Prostate gland (tissue), 2 donors: Measurements from ENCODE around the gene NCKIPSD. TPM values are rescaled to one million over a fixed set of nuclear protein-coding genes. Genes with fewer than 3 reads are reported as not detected.

ENCODE experiments used
- DNase-seq: peaks from one replicate; pipeline ENCODE4 v3.0.0-alpha.2; 2019; ENCODE audit warnings: low spot score
- H3K27ac ChIP-seq, 2 donors: fragments of 200-600 bp; sonication (generic); 2 replicates each; pipeline ENCODE4 v1.5.1; 2017 to 2019
- H3K27me3 ChIP-seq: fragments of 200-600 bp; sonication (generic); replicated peaks from 2 replicates; pipeline ENCODE4 v1.5.1; 2019; ENCODE audit not compliant: insufficient read depth
- H3K36me3 ChIP-seq, 2 donors: fragments of 200-600 bp; sonication (generic); 1 replicate in 1 of 2; 2 replicates in 1 of 2; pipeline versions ENCODE4 v1.5.1 to v1.8.1; 2017 to 2019
- H3K4me1 ChIP-seq: fragments of 200-600 bp; sonication (generic); replicated peaks from 2 replicates; pipeline ENCODE4 v1.5.1; 2019
- H3K4me3 ChIP-seq, 2 donors: fragments of 200-600 bp; sonication (generic); 2 replicates each; pipeline ENCODE4 v1.5.1; 2017 to 2019
- H3K9me3 ChIP-seq: fragments of 200-600 bp; sonication (generic); 2 replicates; pipeline ENCODE4 v1.5.1; 2017
- CTCF ChIP-seq, 4 experiments: fragments of 200-600 bp in 2 of 4; fragments of 450-650 bp in 2 of 4; sonication (generic) in 2 of 4; IDR thresholded peaks; 1 replicate in 3 of 4; 2 replicates in 1 of 4; pipeline ENCODE4 v1.5.1; 2016 to 2019; ENCODE audit warnings: antibody characterized with exemption in 4 of 4, mild to moderate bottlenecking in 2 of 4, moderate library complexity in 2 of 4
- POLR2A ChIP-seq: fragments of 450-650 bp; IDR thresholded peaks from one replicate; pipeline ENCODE4 v1.6.1; 2016; ENCODE audit warnings: antibody characterized with exemption, mild to moderate bottlenecking
- POLR2AphosphoS5 ChIP-seq: sonication (generic); formaldehyde crosslinking; IDR thresholded peaks from one replicate; pipeline ENCODE4 v1.6.1; 2017; ENCODE audit warnings: antibody characterized with exemption
- WGBS: methylation state at CpG from one replicate; pipeline ENCODE4 v1.1.5; 2018; 5-methylcytosine and 5-hydroxymethylcytosine counted together
- intact Hi-C: fragments of 100-400 bp; cut with DNase I; formaldehyde crosslinking; loops from one replicate; pipeline ENCODE4 v1.14.2; 2022
- total RNA-seq, 2 donors: library from RNA; depleted of rRNA; stranded (reverse); fragments of >200 nt; gene quantifications; one replicate each; pipeline ENCODE4 v1.1.0, GENCODE V29; 2016

The NCKIPSD gene
- total RNA-seq, 2 donors from 2014 or later: 32.9 to 83.3 TPM

GRCh38 chr3:48661501-48662144 is 24.1 kb downstream of the NCKIPSD start:
- WGBS: 3% methylated on average over 53 of the region's 67 CpGs
- no peaks in the 10 kb centered on the region for H3K27me3 ChIP-seq
- intact Hi-C loops: no loop called here
- no peaks in the 10 kb centered on the region for H3K36me3 ChIP-seq
- H3K4me3 ChIP-seq: peak overlapping the region in 1 of 2 donors; percentile 31
- no peaks in the 10 kb centered on the region for H3K4me1 ChIP-seq
- peak; percentile 48 for DNase-seq
- TF ChIP-seq POLR2AphosphoS5 (peak; percentile 72), CTCF (IDR thresholded peaks at IDR 0.05) (peak in 1 of 4 experiments; percentile 16), POLR2A (peak; percentile 8)
- no peaks in the 10 kb centered on the region for H3K9me3 ChIP-seq
- no peak overlapping the region for H3K27ac ChIP-seq

DNA sequence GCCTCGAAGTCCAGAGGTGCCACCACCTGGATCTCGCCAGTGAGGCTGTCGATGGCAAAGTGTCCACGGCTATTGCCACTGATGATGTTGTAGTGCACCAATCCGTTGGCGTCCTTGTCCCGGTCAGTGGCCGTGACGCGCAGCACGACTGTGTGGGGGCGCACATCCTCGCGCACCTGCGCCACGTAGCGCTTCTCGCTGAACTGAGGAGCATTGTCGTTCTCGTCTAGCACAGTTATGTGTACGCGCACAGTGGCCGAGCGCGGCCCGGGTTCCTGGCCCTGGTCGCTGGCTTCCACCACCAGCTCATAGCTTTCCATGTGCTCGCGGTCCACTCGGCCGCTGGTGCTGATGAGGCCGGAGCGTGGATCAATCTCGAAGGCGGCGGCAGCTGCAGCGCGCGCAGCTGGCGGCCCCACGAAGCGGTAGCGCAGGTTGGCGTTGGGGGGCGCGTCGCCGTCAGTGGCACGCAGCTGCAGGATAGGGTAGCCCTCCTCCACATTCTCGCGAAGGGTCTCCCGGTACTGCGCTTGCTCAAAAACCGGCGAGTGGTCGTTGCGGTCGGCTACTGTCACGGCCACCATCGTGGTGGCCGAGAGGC is 24.8 kb downstream of the NCKIPSD start:
- intact Hi-C loops: no loop called here
- TF ChIP-seq POLR2A (no peak), POLR2AphosphoS5 (no peak), CTCF (IDR thresholded peaks at IDR 0.05) (no peak)
- peak overlapping the region in 1 of 2 donors; percentile 31 for H3K4me3 ChIP-seq
- 55% methylated on average over 60 of the region's 61 CpGs for WGBS
- H3K27me3 ChIP-seq: no peaks in the 10 kb centered on the region
- no peaks in the 10 kb centered on the region for H3K36me3 ChIP-seq
- no peak for DNase-seq
- H3K9me3 ChIP-seq: no peaks in the 10 kb centered on the region
- H3K4me1 ChIP-seq: no peaks in the 10 kb centered on the region
- no peak overlapping the region for H3K27ac ChIP-seq

DNA sequence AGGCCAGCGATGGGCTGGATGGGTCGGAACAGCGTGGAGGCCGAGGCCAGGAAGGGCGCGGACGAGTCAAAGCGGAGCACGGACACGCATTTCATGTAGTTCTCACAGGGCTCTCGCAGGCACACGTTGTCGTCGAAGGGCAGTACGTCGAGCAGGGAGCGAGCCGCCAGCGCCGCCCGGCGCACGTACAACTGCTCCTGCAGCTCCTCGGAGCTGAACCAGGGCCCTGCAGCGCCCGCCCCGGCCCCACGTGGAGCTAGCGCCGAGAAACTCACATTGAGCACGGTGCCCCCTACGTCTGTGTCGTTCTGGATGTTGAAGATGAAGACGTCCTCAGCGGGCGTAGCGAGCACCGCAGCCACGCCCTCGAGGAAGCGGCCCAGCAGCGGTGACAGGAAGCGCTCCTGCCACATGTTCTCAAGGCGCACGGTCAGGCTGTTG is 28.9 kb downstream of the NCKIPSD start:
- Histone ChIP-seq H3K9me3 (no peaks in the 10 kb centered on the region), H3K4me3 (peak overlapping the region; percentile 47 to 54), H3K36me3 (no peaks in the 10 kb centered on the region), H3K27me3 (no peaks in the 10 kb centered on the region), H3K27ac (peak overlapping the region; percentile 68 to 74), H3K4me1 (no peaks in the 10 kb centered on the region)
- TF ChIP-seq CTCF (IDR thresholded peaks at IDR 0.05) (no peak), POLR2A (no peak), POLR2AphosphoS5 (no peak)
- no peak for DNase-seq
- WGBS: 61% methylated on average over 33 of the region's 45 CpGs
- intact Hi-C loops: no loop called here

DNA sequence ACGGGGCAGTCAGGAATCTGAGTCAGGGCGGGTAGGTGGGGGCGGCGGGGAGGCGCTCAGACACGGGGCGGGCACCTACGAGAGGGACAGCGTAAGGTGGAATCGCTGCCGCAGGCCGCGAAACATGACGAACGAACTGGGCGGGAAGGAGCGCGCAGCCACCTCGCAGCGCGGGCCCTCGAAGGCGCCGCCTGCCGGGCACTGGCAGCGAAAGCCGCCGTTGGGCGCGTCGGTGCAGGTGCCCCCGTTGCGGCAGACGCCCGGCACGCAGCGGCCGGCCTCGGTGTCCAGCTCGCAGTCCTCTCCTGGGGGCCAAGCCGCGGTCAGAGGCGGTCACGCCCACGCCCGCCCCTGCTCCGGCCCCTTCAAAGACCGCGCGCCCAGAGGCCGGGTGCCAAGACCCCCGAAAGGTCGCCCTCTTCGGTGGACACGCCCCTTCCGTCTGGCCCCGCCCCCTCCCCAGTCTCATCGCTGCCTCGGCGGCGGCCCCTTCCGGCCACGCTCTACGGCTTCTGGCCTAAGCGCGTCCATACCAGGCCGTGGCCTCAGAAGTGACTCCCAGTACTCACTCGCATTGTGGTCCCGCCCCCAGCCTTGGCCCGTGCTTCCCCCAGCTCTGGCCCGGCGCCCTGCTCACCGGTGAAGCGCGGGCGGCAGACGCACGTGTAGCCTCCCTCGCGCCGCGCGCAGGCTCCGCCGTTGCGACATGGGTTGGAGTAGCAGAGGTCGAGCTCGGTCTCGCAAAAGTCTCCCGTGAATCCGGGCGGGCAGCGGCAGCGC is 29.5 kb downstream of the NCKIPSD start:
- WGBS: 3% methylated on average over 74 of the region's 94 CpGs
- no peaks in the 10 kb centered on the region for H3K4me1 ChIP-seq
- H3K36me3 ChIP-seq: no peaks in the 10 kb centered on the region
- H3K27me3 ChIP-seq: no peaks in the 10 kb centered on the region
- TF ChIP-seq POLR2AphosphoS5: peak; percentile 64
- TF ChIP-seq CTCF (IDR thresholded peaks at IDR 0.05): peak; percentile 29 to 93 (median 74)
- TF ChIP-seq POLR2A: no peak
- DNase-seq: peak; percentile 69
- no peaks in the 10 kb centered on the region for H3K9me3 ChIP-seq
- intact Hi-C loops: no loop called here
- peak overlapping the region; percentile 68 to 74 for H3K27ac ChIP-seq
- H3K4me3 ChIP-seq: peak overlapping the region; percentile 47 to 54
